H9 (cell line): ENCODE results near the gene NSL1. TPM values are rescaled to one million over a fixed set of nuclear protein-coding genes. Genes with fewer than 3 reads are reported as not detected.

Experiments
- DNase-seq: peaks from one replicate; pipeline ENCODE4 v3.0.0-alpha.2; 2017
- H2AFZ ChIP-seq: one replicate; pipeline ENCODE4 v1.6.1; 2013; ENCODE audit warnings: mild to moderate bottlenecking, low read length, control low read depth, moderate library complexity
- H2AK5ac ChIP-seq: 2 replicates; pipeline ENCODE4 v1.6.1; 2013; ENCODE audit warnings: low read length, control low read depth, mixed read lengths; ENCODE audit not compliant: insufficient read length
- H2BK120ac ChIP-seq: one replicate; pipeline ENCODE4 v1.6.1; 2013; ENCODE audit warnings: low read depth, mild to moderate bottlenecking, low read length, control low read depth, inconsistent platforms; ENCODE audit not compliant: poor library complexity, severe bottlenecking
- H2BK12ac ChIP-seq: 2 replicates; pipeline ENCODE4 v1.6.1; 2013; ENCODE audit warnings: low read length, control low read depth, mixed read lengths, low read depth; ENCODE audit not compliant: insufficient read length
- H2BK15ac ChIP-seq: 2 replicates; pipeline ENCODE4 v1.6.1; 2013; ENCODE audit warnings: low read depth, low read length, control low read depth
- H2BK20ac ChIP-seq: one replicate; pipeline ENCODE4 v1.6.1; 2013; ENCODE audit warnings: low read depth, mild to moderate bottlenecking, low read length, control low read depth, inconsistent platforms; ENCODE audit not compliant: poor library complexity, severe bottlenecking
- H2BK5ac ChIP-seq: 2 replicates; pipeline ENCODE4 v1.6.1; 2013; ENCODE audit warnings: low read length, control low read depth, mixed read lengths; ENCODE audit not compliant: insufficient read length
- H3K14ac ChIP-seq: 2 replicates; pipeline ENCODE4 v1.6.1; 2013; ENCODE audit warnings: low read length, control low read depth; ENCODE audit not compliant: insufficient read depth
- H3K18ac ChIP-seq: 2 replicates; pipeline ENCODE4 v1.6.1; 2013; ENCODE audit warnings: low read depth, mild to moderate bottlenecking, mixed read lengths, low read length, control low read depth; ENCODE audit not compliant: insufficient read length
- H3K23ac ChIP-seq: 2 replicates; pipeline ENCODE4 v1.6.1; 2013; ENCODE audit warnings: low read length, control low read depth, mixed read lengths, low read depth; ENCODE audit not compliant: insufficient read length
- H3K23me2 ChIP-seq: 2 replicates; pipeline ENCODE4 v1.6.1; 2013; ENCODE audit warnings: low read depth, mild to moderate bottlenecking, mixed read lengths, low read length, control low read depth; ENCODE audit not compliant: insufficient read length, poor library complexity, severe bottlenecking
- H3K27ac ChIP-seq: 2 replicates; pipeline ENCODE4 v1.5.1; 2013; ENCODE audit warnings: low read length, control low read depth, mixed read lengths, low read depth; ENCODE audit not compliant: insufficient read length
- H3K27me3 ChIP-seq: 2 replicates; pipeline ENCODE4 v1.6.1; 2013; ENCODE audit warnings: low read length, control low read depth, inconsistent platforms; ENCODE audit not compliant: insufficient read depth
- H3K4ac ChIP-seq: 2 replicates; pipeline ENCODE4 v1.6.1; 2013; ENCODE audit warnings: low read depth, mild to moderate bottlenecking, control low read depth, inconsistent platforms, low read length, moderate library complexity
- H3K4me1 ChIP-seq: 2 replicates; pipeline ENCODE4 v1.6.1; 2013; ENCODE audit warnings: low read length, control low read depth, inconsistent platforms; ENCODE audit not compliant: insufficient read depth
- H3K4me2 ChIP-seq: 2 replicates; pipeline ENCODE4 v1.6.1; 2013; ENCODE audit warnings: low read length, control low read depth, mixed read lengths; ENCODE audit not compliant: insufficient read length, insufficient read depth
- H3K56ac ChIP-seq: 2 replicates; pipeline ENCODE4 v1.6.1; 2013; ENCODE audit warnings: low read depth, mild to moderate bottlenecking, mixed read lengths, low read length, control low read depth; ENCODE audit not compliant: insufficient read length
- H3K79me1 ChIP-seq: 2 replicates; pipeline ENCODE4 v1.6.1; 2013; ENCODE audit warnings: low read depth, mild to moderate bottlenecking, moderate library complexity, low read length, control low read depth, inconsistent platforms; ENCODE audit not compliant: insufficient read depth, poor library complexity, severe bottlenecking
- H3K79me2 ChIP-seq: 2 replicates; pipeline ENCODE4 v1.6.1; 2013; ENCODE audit warnings: low read length, control low read depth, inconsistent platforms; ENCODE audit not compliant: insufficient read depth
- H3K9ac ChIP-seq: 2 replicates; pipeline ENCODE4 v1.6.1; 2013; ENCODE audit warnings: low read length, control low read depth, mixed read lengths; ENCODE audit not compliant: insufficient read length; ENCODE audit errors: extremely low read depth
- H3K9me3 ChIP-seq: one replicate; pipeline ENCODE4 v1.6.1; 2013; ENCODE audit warnings: low read depth, low read length, inconsistent platforms; ENCODE audit not compliant: control insufficient read depth
- H3T11ph ChIP-seq: one replicate; pipeline ENCODE4 v1.6.1; 2013; ENCODE audit warnings: mild to moderate bottlenecking, low read length, control low read depth, inconsistent platforms
- H4K20me1 ChIP-seq: one replicate; pipeline ENCODE4 v1.6.1; 2013; ENCODE audit not compliant: control insufficient read depth, insufficient read length, insufficient read depth
- H4K5ac ChIP-seq: 2 replicates; pipeline ENCODE4 v1.6.1; 2013; ENCODE audit warnings: low read depth, mild to moderate bottlenecking, mixed read lengths, low read length, control low read depth; ENCODE audit not compliant: insufficient read length
- H4K8ac ChIP-seq: replicated peaks from 2 replicates; pipeline ENCODE4 v1.6.1; 2013; ENCODE audit warnings: low read length, control low read depth, mixed read lengths, low read depth; ENCODE audit not compliant: insufficient read length
- H4K91ac ChIP-seq: 2 replicates; pipeline ENCODE4 v1.6.1; 2013; ENCODE audit warnings: low read depth, mild to moderate bottlenecking, moderate library complexity, mixed read lengths, low read length, control low read depth; ENCODE audit not compliant: insufficient read length
- H3K27ac Mint-ChIP-seq, 3 experiments: 2 replicates in 2 of 3; 3 replicates in 1 of 3; pipeline ENCODE4 v1.8.0; 2020 to 2021; ENCODE audit warnings: mixed read lengths in 3 of 3, mild to moderate bottlenecking in 1 of 3, moderate library complexity in 1 of 3
- H3K27me3 Mint-ChIP-seq: 2 replicates; pipeline ENCODE4 v1.8.0; 2021; ENCODE audit warnings: low read depth, mild to moderate bottlenecking, moderate library complexity, mixed read lengths
- H3K36me3 Mint-ChIP-seq, 3 experiments: 2 replicates in 2 of 3; 3 replicates in 1 of 3; pipeline ENCODE4 v1.8.0; 2020 to 2021; ENCODE audit warnings: low read depth in 3 of 3, mixed read lengths in 3 of 3; ENCODE audit not compliant: insufficient read depth in 1 of 3
- H3K4me1 Mint-ChIP-seq, 2 experiments: 2 replicates each; pipeline ENCODE4 v1.8.0; 2020; ENCODE audit warnings: mixed read lengths in 2 of 2
- H3K4me3 Mint-ChIP-seq, 2 experiments: 2 replicates in 1 of 2; 3 replicates in 1 of 2; pipeline ENCODE4 v1.8.0; 2020 to 2021; ENCODE audit warnings: mild to moderate bottlenecking in 2 of 2, mixed read lengths in 2 of 2, moderate library complexity in 1 of 2
- H3K9me3 Mint-ChIP-seq, 2 experiments: 2 replicates in 1 of 2; 3 replicates in 1 of 2; pipeline ENCODE4 v1.8.0; 2020; ENCODE audit warnings: mild to moderate bottlenecking in 2 of 2, mixed read lengths in 2 of 2, moderate library complexity in 1 of 2
- CTCF ChIP-seq: fragments of 200-600 bp; sonication (generic); conservative IDR thresholded peaks from 3 replicates; pipeline ENCODE4 v1.8.0; 2021; ENCODE audit warnings: antibody characterized with exemption, mild to moderate bottlenecking
- WGBS: extraction: QIAGEN DNeasy Blood & Tissue Kit; methylation state at CpG from one replicate; pipeline ENCODE4 v1.1.7; 2013; ENCODE audit warnings: missing lambda C conversion rate, low lambda C conversion rate, mixed read lengths; ENCODE audit not compliant: insufficient read length; ENCODE audit errors: extremely low coverage; 5-methylcytosine and 5-hydroxymethylcytosine counted together
- total RNA-seq: library from RNA; stranded (reverse); gene quantifications from 2 replicates; pipeline ENCODE4 v1.2.1, GENCODE V29; 2021

NSL1 gene
- total RNA-seq, 1 experiment from 2014 or later: 49.3 TPM

DNA sequence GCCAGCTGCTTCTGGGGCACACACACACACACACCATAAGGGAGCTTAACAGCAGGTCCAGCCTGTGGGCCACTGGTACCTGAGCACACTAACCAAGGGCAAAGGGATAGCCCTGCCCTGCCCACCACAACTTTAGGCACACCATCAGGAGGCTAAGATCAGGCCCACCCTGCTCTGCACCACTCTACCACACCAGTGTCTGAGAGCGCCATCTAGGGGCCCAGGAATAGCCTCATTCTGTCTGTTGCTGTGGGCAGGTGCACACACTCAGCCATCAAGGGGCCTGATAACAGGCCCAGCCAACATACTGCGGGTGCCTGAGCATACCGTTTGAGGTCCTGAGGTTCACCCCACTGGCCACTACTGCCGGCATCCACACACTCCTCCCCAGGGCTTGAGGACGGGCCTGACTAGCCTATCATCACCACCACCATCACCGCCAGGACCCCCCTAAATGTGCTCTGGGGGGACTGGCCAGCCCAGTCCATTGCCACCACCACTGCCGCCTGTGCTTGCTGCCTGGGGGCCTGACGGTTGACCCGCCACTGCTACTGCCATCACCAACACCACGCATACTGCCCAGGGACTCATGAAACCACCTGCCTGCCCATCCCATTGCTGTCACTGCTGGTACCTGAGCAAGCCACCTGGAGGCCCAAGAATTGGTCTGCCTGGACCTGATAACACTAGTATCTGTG lies 31.3 kb downstream of the NSL1 start:
- Histone ChIP-seq H4K5ac (no peak overlapping the region), H4K8ac (no peak overlapping the region), H3K23me2 (no peaks in the 10 kb centered on the region), H3K27me3 (no peaks in the 10 kb centered on the region; the same call in 1 of the 2 replicates), H3K79me1 (peaks cover 7% of the 10 kb centered on the region), H3K23ac (no peak overlapping the region), H4K91ac (no peak overlapping the region), H3T11ph (no peak overlapping the region), H3K27ac (no peak overlapping the region), H3K4me1 (no peaks in the 10 kb centered on the region), H3K14ac (no peak overlapping the region), H2AK5ac (no peak overlapping the region), H2BK20ac (no peak overlapping the region), H3K18ac (no peak overlapping the region), H3K9ac (no peak overlapping the region), H4K20me1 (no peaks in the 10 kb centered on the region), H3K56ac (no peak overlapping the region), H2BK5ac (no peak overlapping the region), H2BK120ac (no peak overlapping the region), H2BK12ac (no peak overlapping the region), H3K79me2 (no peaks in the 10 kb centered on the region), H2AFZ (no peak overlapping the region), H3K4ac (no peak overlapping the region), H2BK15ac (no peak overlapping the region), H3K9me3 (no peaks in the 10 kb centered on the region), H3K4me2 (no peak overlapping the region)
- H3K36me3 Mint-ChIP-seq: peaks cover 3 to 12% (median 11%) of the 10 kb centered on the region in 3 experiments; a peak in 5 of 7 replicates
- peak; percentile 81 for DNase-seq
- H3K9me3 Mint-ChIP-seq: no peaks in the 10 kb centered on the region
- peak; percentile 80 for TF ChIP-seq CTCF
- no peaks in the 10 kb centered on the region for H3K27me3 Mint-ChIP-seq
- WGBS: no CpG with 5 or more reads among the region's 10 CpGs
- H3K27ac Mint-ChIP-seq: no peak overlapping the region; a peak in 2 of 7 replicates
- no peak overlapping the region for H3K4me3 Mint-ChIP-seq
- peaks cover 0 to 10% of the 10 kb centered on the region in 2 experiments; a peak in 2 of 4 replicates for H3K4me1 Mint-ChIP-seq
